ENCODE data around the gene CHD9.

DNA sequence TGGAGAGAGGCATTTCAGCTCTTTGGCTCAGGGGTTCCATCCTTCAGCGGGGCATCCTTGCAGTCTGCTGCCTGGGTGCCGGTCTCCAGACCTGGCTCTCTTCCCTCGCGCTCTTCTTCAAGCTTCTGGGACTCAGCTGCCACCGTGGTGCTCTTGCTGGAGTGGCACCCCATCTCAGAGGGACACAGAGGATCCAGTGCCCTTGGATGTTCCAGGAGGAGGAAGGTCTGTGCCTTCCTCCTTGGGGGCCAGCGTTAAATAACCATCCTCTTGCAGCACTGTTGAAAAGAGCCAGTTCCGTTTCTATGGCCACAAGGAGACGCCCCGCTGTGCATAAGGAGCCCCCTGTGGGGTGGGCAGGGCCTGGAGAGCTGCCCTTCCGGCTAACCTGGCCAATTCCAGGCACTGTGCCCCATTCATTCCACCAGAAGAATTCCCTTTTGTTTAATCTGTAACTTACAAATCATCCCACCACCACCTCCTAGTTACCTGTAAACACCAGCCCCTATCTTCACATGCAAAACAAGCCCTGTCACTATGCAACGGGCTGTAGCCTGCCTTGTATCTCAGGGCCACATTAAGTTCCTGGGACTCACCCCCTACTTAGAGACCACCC is 10.7 kb upstream of the CHD9 start:
- TF ChIP-seq, protein P1, sequence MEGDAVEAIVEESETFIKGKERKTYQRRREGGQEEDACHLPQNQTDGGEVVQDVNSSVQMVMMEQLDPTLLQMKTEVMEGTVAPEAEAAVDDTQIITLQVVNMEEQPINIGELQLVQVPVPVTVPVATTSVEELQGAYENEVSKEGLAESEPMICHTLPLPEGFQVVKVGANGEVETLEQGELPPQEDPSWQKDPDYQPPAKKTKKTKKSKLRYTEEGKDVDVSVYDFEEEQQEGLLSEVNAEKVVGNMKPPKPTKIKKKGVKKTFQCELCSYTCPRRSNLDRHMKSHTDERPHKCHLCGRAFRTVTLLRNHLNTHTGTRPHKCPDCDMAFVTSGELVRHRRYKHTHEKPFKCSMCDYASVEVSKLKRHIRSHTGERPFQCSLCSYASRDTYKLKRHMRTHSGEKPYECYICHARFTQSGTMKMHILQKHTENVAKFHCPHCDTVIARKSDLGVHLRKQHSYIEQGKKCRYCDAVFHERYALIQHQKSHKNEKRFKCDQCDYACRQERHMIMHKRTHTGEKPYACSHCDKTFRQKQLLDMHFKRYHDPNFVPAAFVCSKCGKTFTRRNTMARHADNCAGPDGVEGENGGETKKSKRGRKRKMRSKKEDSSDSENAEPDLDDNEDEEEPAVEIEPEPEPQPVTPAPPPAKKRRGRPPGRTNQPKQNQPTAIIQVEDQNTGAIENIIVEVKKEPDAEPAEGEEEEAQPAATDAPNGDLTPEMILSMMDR (IDR thresholded peaks at IDR 0.05; ENCODE audit: poor library complexity, severe bottlenecking) = peak; percentile 13
- TF ChIP-seq, protein P2, sequence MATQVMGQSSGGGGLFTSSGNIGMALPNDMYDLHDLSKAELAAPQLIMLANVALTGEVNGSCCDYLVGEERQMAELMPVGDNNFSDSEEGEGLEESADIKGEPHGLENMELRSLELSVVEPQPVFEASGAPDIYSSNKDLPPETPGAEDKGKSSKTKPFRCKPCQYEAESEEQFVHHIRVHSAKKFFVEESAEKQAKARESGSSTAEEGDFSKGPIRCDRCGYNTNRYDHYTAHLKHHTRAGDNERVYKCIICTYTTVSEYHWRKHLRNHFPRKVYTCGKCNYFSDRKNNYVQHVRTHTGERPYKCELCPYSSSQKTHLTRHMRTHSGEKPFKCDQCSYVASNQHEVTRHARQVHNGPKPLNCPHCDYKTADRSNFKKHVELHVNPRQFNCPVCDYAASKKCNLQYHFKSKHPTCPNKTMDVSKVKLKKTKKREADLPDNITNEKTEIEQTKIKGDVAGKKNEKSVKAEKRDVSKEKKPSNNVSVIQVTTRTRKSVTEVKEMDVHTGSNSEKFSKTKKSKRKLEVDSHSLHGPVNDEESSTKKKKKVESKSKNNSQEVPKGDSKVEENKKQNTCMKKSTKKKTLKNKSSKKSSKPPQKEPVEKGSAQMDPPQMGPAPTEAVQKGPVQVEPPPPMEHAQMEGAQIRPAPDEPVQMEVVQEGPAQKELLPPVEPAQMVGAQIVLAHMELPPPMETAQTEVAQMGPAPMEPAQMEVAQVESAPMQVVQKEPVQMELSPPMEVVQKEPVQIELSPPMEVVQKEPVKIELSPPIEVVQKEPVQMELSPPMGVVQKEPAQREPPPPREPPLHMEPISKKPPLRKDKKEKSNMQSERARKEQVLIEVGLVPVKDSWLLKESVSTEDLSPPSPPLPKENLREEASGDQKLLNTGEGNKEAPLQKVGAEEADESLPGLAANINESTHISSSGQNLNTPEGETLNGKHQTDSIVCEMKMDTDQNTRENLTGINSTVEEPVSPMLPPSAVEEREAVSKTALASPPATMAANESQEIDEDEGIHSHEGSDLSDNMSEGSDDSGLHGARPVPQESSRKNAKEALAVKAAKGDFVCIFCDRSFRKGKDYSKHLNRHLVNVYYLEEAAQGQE (IDR thresholded peaks at IDR 0.05; ENCODE audit: borderline replicate concordance) = no peak
- TF ChIP-seq EP300 (conservative IDR thresholded peaks at IDR 0.05; ENCODE audit: poor library complexity, severe bottlenecking) = no peak
- no peak for TF ChIP-seq EZH2 (IDR thresholded peaks at IDR 0.05; ENCODE audit: borderline replicate concordance, insufficient read depth, low read length, poor library complexity, severe bottlenecking)
- no peak for TF ChIP-seq RAD21 (conservative IDR thresholded peaks at IDR 0.05)
- no peak for TF ChIP-seq MXI1 (conservative IDR thresholded peaks at IDR 0.05; ENCODE audit: poor library complexity, severe bottlenecking)
- TF ChIP-seq SMC3 (conservative IDR thresholded peaks at IDR 0.05; ENCODE audit: poor library complexity) = no peak
- TF ChIP-seq POLR2AphosphoS5 (IDR thresholded peaks at IDR 0.05) = no peak
- no peak for TF ChIP-seq TAF1 (IDR thresholded peaks at IDR 0.05; ENCODE audit: low read depth)

All from neural cell (in vitro differentiated cells).